H1 (cell line): ENCODE results near the gene LIPE. TPM values are rescaled to one million over a fixed set of nuclear protein-coding genes. Genes with fewer than 3 reads are reported as not detected.

ENCODE experiments used
- CTCF ChIA-PET: fragments of 300-600 bp; sonication (Branson Sonifier 250); formaldehyde crosslinking; loops from one replicate; lab custom pipeline; 2021; ENCODE audit not compliant: partially characterized antibody; lab: Charles Lee
- POLR2A ChIA-PET: fragments of 300-600 bp; sonication (Branson Sonifier 250); formaldehyde crosslinking; loops from one replicate; lab custom pipeline; 2021; ENCODE audit warnings: inconsistent platforms; ENCODE audit not compliant: partially characterized antibody; lab: Charles Lee
- DNase-seq, 2 experiments: peaks; one replicate each; pipeline versions ENCODE4 v3.0.0 to v3.0.0-alpha.2; 2010 to 2022; ENCODE audit warnings: low spot score in 2 of 2, low read depth in 1 of 2, mixed read lengths in 1 of 2
- FAIRE-seq: peaks from 2 replicates; lab custom pipeline; 2011; peaks lifted over from hg19 to GRCh38; lab: Jason Lieb, UNC
- H2AFZ ChIP-seq: 2 replicates; pipeline ENCODE4 v1.8.1; 2012; ENCODE audit warnings: low read length, inconsistent platforms
- H2AK5ac ChIP-seq: 2 replicates; pipeline ENCODE4 v1.6.1; 2013; ENCODE audit warnings: low read depth, low read length
- H2BK120ac ChIP-seq: replicated peaks from 2 replicates; pipeline ENCODE3; 2013; ENCODE audit warnings: low read depth, low read length, inconsistent platforms
- H2BK12ac ChIP-seq: 2 replicates; pipeline ENCODE4 v1.6.1; 2013; ENCODE audit warnings: low read depth, low read length
- H2BK15ac ChIP-seq: 2 replicates; pipeline ENCODE4 v1.6.1; 2013; ENCODE audit warnings: low read length
- H2BK20ac ChIP-seq: 2 replicates; pipeline ENCODE4 v1.6.1; 2013; ENCODE audit warnings: low read length
- H2BK5ac ChIP-seq: 2 replicates; pipeline ENCODE4 v1.6.1; 2013; ENCODE audit warnings: low read depth, low read length
- H3K14ac ChIP-seq: 2 replicates; pipeline ENCODE4 v1.6.1; 2013; ENCODE audit warnings: inconsistent platforms; ENCODE audit not compliant: insufficient read length
- H3K18ac ChIP-seq: 2 replicates; pipeline ENCODE4 v1.6.1; 2013; ENCODE audit warnings: low read length; ENCODE audit errors: extremely low read depth
- H3K23ac ChIP-seq: 2 replicates; pipeline ENCODE4 v1.6.1; 2013; ENCODE audit warnings: inconsistent platforms; ENCODE audit not compliant: insufficient read length
- H3K23me2 ChIP-seq: 2 replicates; pipeline ENCODE4 v1.6.1; 2013; ENCODE audit warnings: low read depth, low read length
- H3K27ac ChIP-seq: 2 replicates; pipeline ENCODE4 v1.6.1; 2011; ENCODE audit warnings: low read depth, low read length, inconsistent platforms
- H3K27me3 ChIP-seq, 4 experiments: replicated peaks in 1 of 4; 1 replicate in 1 of 4; 2 replicates in 3 of 4; pipeline versions ENCODE4 v1.6.1 to v1.8.1; 2011 to 2013; ENCODE audit warnings: low read length in 3 of 4, mild to moderate bottlenecking in 3 of 4, inconsistent platforms in 2 of 4, mixed read lengths in 2 of 4, moderate library complexity in 1 of 4; ENCODE audit not compliant: control insufficient read depth in 3 of 4, insufficient read depth in 3 of 4; ENCODE audit errors: extremely low read depth in 1 of 4
- H3K36me3 ChIP-seq, 4 experiments: 2 replicates each; pipeline versions ENCODE4 v1.6.1 to v1.8.1; 2011 to 2013; ENCODE audit warnings: mild to moderate bottlenecking in 4 of 4, low read length in 3 of 4, moderate library complexity in 2 of 4, control low read depth in 1 of 4, inconsistent platforms in 1 of 4; ENCODE audit not compliant: insufficient read depth in 4 of 4, control insufficient read depth in 2 of 4
- H3K4ac ChIP-seq: replicated peaks from 2 replicates; pipeline ENCODE3; 2013; ENCODE audit warnings: low read length, low read depth, mixed read lengths, inconsistent platforms; ENCODE audit not compliant: insufficient read length
- H3K4me1 ChIP-seq, 4 experiments: replicated peaks in 1 of 4; 1 replicate in 1 of 4; 2 replicates in 3 of 4; pipeline versions ENCODE4 v1.6.1 to v1.8.1; 2011 to 2013; ENCODE audit warnings: low read length in 3 of 4, inconsistent platforms in 2 of 4, mixed read lengths in 1 of 4; ENCODE audit not compliant: insufficient read depth in 4 of 4, control insufficient read depth in 3 of 4
- H3K4me2 ChIP-seq, 2 experiments: 2 replicates each; pipeline versions ENCODE4 v1.6.1 to v1.8.1; 2011 to 2013; ENCODE audit warnings: low read depth in 2 of 2, low read length in 2 of 2, control low read depth in 1 of 2, inconsistent platforms in 1 of 2, mild to moderate bottlenecking in 1 of 2; ENCODE audit not compliant: insufficient read depth in 1 of 2
- H3K4me3 ChIP-seq, 4 experiments: fragments of 200-600, 300-600 bp in 1 of 4; sonication (generic), shearing (Covaris generic), sonication (Bioruptor Twin) in 1 of 4; 2 replicates each; pipeline versions ENCODE4 v1.5.1 to v1.8.1; 2011 to 2016; ENCODE audit warnings: low read length in 4 of 4, low read depth in 3 of 4, control low read depth in 2 of 4, inconsistent platforms in 2 of 4, mild to moderate bottlenecking in 2 of 4, mixed read lengths in 1 of 4, moderate library complexity in 1 of 4; ENCODE audit not compliant: insufficient read depth in 2 of 4; ENCODE audit errors: extremely low read depth in 1 of 4
- H3K56ac ChIP-seq: replicated peaks from 2 replicates; pipeline ENCODE3; 2013; ENCODE audit warnings: low read depth, mild to moderate bottlenecking, mixed read lengths, low read length, inconsistent platforms; ENCODE audit not compliant: insufficient read length
- H3K79me1 ChIP-seq: 2 replicates; pipeline ENCODE4 v1.6.1; 2013; ENCODE audit warnings: low read depth, low read length, control low read depth
- H3K79me2 ChIP-seq, 2 experiments: 2 replicates each; pipeline versions ENCODE4 v1.6.1 to v1.8.1; 2012 to 2013; ENCODE audit warnings: low read length in 2 of 2, mild to moderate bottlenecking in 2 of 2, inconsistent platforms in 1 of 2; ENCODE audit not compliant: insufficient read depth in 2 of 2, control insufficient read depth in 1 of 2
- H3K9ac ChIP-seq, 4 experiments: replicated peaks in 1 of 4; 1 replicate in 1 of 4; 2 replicates in 3 of 4; pipeline versions ENCODE4 v1.6.1 to v1.8.1; 2011 to 2013; ENCODE audit warnings: low read depth in 3 of 4, low read length in 3 of 4, control low read depth in 2 of 4, mild to moderate bottlenecking in 2 of 4, moderate library complexity in 2 of 4, inconsistent platforms in 1 of 4; ENCODE audit errors: extremely low read depth in 1 of 4
- H3K9me3 ChIP-seq, 2 experiments: 2 replicates each; pipeline versions ENCODE4 v1.6.1 to v1.8.1; 2012 to 2013; ENCODE audit warnings: mild to moderate bottlenecking in 2 of 2, moderate library complexity in 2 of 2, control low read depth in 1 of 2, inconsistent platforms in 1 of 2, low read depth in 1 of 2, low read length in 1 of 2, mixed read lengths in 1 of 2; ENCODE audit not compliant: insufficient read depth in 2 of 2
- H4K20me1 ChIP-seq, 2 experiments: replicated peaks in 1 of 2; 2 replicates each; pipeline versions ENCODE3 to v1.8.1; 2011 to 2013; ENCODE audit warnings: inconsistent platforms in 2 of 2, low read length in 2 of 2, mild to moderate bottlenecking in 1 of 2; ENCODE audit not compliant: insufficient read depth in 2 of 2, control insufficient read depth in 1 of 2
- H4K5ac ChIP-seq: 2 replicates; pipeline ENCODE4 v1.6.1; 2013; ENCODE audit warnings: low read length, low read depth, mixed read lengths, inconsistent platforms; ENCODE audit not compliant: insufficient read length
- H4K8ac ChIP-seq: 2 replicates; pipeline ENCODE4 v1.8.0; 2013; ENCODE audit warnings: mild to moderate bottlenecking, moderate library complexity, low read length, inconsistent platforms; ENCODE audit not compliant: insufficient read depth; ENCODE audit errors: extremely low read depth
- H4K91ac ChIP-seq: replicated peaks from 2 replicates; pipeline ENCODE3; 2013; ENCODE audit warnings: low read length, mixed read lengths, inconsistent platforms; ENCODE audit not compliant: insufficient read length
- BACH1 ChIP-seq: IDR thresholded peaks from 2 replicates; pipeline ENCODE4 v1.6.1; 2012; ENCODE audit warnings: low read length, improper control_type of control experiment
- BCL11A ChIP-seq, 2 experiments: IDR thresholded peaks; one replicate each; pipeline ENCODE4 v1.6.1; 2011; ENCODE audit warnings: low read depth in 2 of 2, low read length in 2 of 2, mild to moderate bottlenecking in 2 of 2
- CHD1 ChIP-seq: IDR thresholded peaks from 2 replicates; pipeline ENCODE4 v1.6.1; 2012; ENCODE audit warnings: low read depth, low read length, improper control_type of control experiment
- EGR1 ChIP-seq: IDR thresholded peaks from 2 replicates; pipeline ENCODE4 v1.6.1; 2011; ENCODE audit warnings: low read depth, low read length, borderline replicate concordance
- POLR2A ChIP-seq, 2 experiments: IDR thresholded peaks; 1 replicate in 1 of 2; 2 replicates in 1 of 2; pipeline ENCODE4 v1.6.1; 2011; ENCODE audit warnings: low read depth in 2 of 2, low read length in 2 of 2, mild to moderate bottlenecking in 2 of 2; ENCODE audit errors: control extremely low read depth in 1 of 2
- RXRA ChIP-seq: IDR thresholded peaks from 2 replicates; pipeline ENCODE4 v1.6.1; 2011; ENCODE audit warnings: low read depth, mild to moderate bottlenecking, low read length, moderate library complexity; ENCODE audit not compliant: insufficient read depth
- SAP30 ChIP-seq: fragments of 300-600 bp; sonication (generic); IDR thresholded peaks from 2 replicates; pipeline ENCODE4 v1.7.1; 2012; ENCODE audit warnings: low read length, moderate library complexity, mild to moderate bottlenecking, inconsistent platforms; ENCODE audit not compliant: insufficient read depth, insufficient replicate concordance
- SIRT6 ChIP-seq: IDR thresholded peaks from one replicate; pipeline ENCODE4 v1.7.1; 2012; ENCODE audit warnings: low read length, inconsistent platforms
- SP4 ChIP-seq: IDR thresholded peaks from 2 replicates; pipeline ENCODE4 v1.6.1; 2012; ENCODE audit warnings: low read length, inconsistent platforms
- SUZ12 ChIP-seq: fragments of 200-600 bp; sonication (generic); IDR thresholded peaks from 2 replicates; pipeline ENCODE4 v1.6.1; 2012; ENCODE audit warnings: mild to moderate bottlenecking, inconsistent platforms, low read length, moderate library complexity, mixed read lengths
- TAF7 ChIP-seq: optimal IDR thresholded peaks from 2 replicates; pipeline ENCODE3; 2011; ENCODE audit warnings: low read depth, mild to moderate bottlenecking, inconsistent platforms, low read length, moderate library complexity, borderline replicate concordance
- WGBS, 2 experiments: shearing (Covaris generic) in 1 of 2; methylation state at CpG; one replicate each; pipeline versions ENCODE4 v1.1.6 to v1.1.7; 2013 to 2015; ENCODE audit warnings: low lambda C conversion rate in 2 of 2, mixed read lengths in 2 of 2, inconsistent platforms in 1 of 2, low coverage in 1 of 2, missing lambda C conversion rate in 1 of 2; ENCODE audit not compliant: insufficient replicate concordance in 2 of 2, insufficient coverage in 1 of 2, insufficient read length in 1 of 2; ENCODE audit errors: extremely low coverage in 1 of 2, missing lambda C conversion rate in 1 of 2; 5-methylcytosine and 5-hydroxymethylcytosine counted together
- polyA plus RNA-seq, 7 experiments: library from polyadenylated mRNA; depleted of rRNA in 3 of 7; stranded (reverse) in 5 of 7; unstranded in 2 of 7; fragments of >200 nt in 5 of 7; fragments of 200-250 nt in 2 of 7; gene quantifications; 1 replicate in 5 of 7; 2 replicates in 1 of 7; 4 replicates in 1 of 7; pipeline versions ENCODE4 v1.2.1 to v1.2.3, GENCODE V29; 2011 to 2013; ENCODE audit warnings: missing spikeins in 2 of 7, mixed read lengths in 2 of 7
- total RNA-seq: library from RNA; stranded (reverse); fragmentation: NEBNext Ultra II Directional; extraction: Animal tissue kit (Norgen Biotek cat#: 25700); gene quantifications from 2 replicates; pipeline ENCODE4 v1.2.1, GENCODE V29; 2021
- TF ChIP-seq, protein P1 (sequence below): IDR thresholded peaks from 2 replicates; pipeline ENCODE4 v1.6.1; 2011; ENCODE audit warnings: low read depth, mild to moderate bottlenecking, low read length; ENCODE audit not compliant: insufficient read depth

LIPE gene
- total and polyA plus RNA-seq, 2 of the 8 experiments (the other 6 are each of a cell fraction or from before 2014, with no cell fraction given): 8.7 to 15.9 TPM

DNA sequence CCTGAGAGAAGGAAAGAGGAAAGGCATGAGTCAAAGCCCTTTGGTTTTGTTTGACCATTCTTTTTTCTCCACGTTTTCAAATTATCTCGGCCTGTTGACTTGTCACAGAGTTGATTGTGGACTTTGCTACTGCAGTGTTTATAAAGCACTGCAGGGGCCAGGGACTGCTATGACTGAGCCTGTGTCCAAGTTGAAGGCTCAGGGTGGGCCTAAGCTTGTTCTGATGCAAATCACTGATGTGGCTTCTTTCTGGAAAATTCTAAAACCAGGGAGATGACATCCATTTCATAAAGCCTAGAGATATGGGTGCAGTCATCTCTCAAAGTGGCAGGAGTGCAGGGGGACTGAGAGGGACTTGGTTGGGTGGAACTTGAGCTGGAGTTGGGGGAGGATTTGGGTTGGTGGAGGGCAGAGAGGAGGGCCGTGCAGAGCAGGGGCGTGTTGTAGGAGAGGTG, 16.8 kb upstream of the LIPE start:
- Histone ChIP-seq H3K9ac (no peak overlapping the region), H2BK20ac (no peak overlapping the region), H2BK12ac (no peak overlapping the region), H3K9me3 (no peaks in the 10 kb centered on the region), H2AK5ac (no peak overlapping the region), H3K79me2 (no peaks in the 10 kb centered on the region), H3K4me2 (no peak overlapping the region), H3K4me1 (peaks cover 0 to 7% (median 0%) of the 10 kb centered on the region in 4 experiments; a peak in 2 of 7 replicates), H3K27me3 (no peaks in the 10 kb centered on the region; a peak in 2 of 7 replicates), H3K4me3 (no peak overlapping the region), H4K8ac (no peak overlapping the region), H3K4ac (no peak overlapping the region), H3K36me3 (no peaks in the 10 kb centered on the region), H4K5ac (no peak overlapping the region), H3K56ac (no peak overlapping the region), H3K14ac (no peak overlapping the region), H4K20me1 (no peaks in the 10 kb centered on the region), H3K27ac (no peak overlapping the region), H2BK5ac (no peak overlapping the region), H3K18ac (no peak overlapping the region), H3K79me1 (no peaks in the 10 kb centered on the region), H3K23me2 (no peaks in the 10 kb centered on the region; the same call in 1 of the 2 replicates), H2AFZ (no peak overlapping the region), H2BK15ac (no peak overlapping the region), H2BK120ac (no peak overlapping the region), H3K23ac (no peak overlapping the region), H4K91ac (no peak overlapping the region)
- no peak for FAIRE-seq
- POLR2A ChIA-PET: interaction anchor here (0.9 kb wide), 1 partner anchor 42 kb away, joined by 3 read pairs; no protein-coding TSS in a partner anchor
- 91% methylated on average over 4 of the region's 4 CpGs; no CpG with 5 or more reads in 1 of the 2 experiments for WGBS, 2 experiments
- CTCF ChIA-PET: interaction anchor here (1.0 to 5.9 kb wide), 5 partner anchors 9 to 118 kb away, joined by 3 to 72 read pairs (median 4); partner anchors contain the start of genes CEACAM1 and LIPE
- no peak for DNase-seq
- TF ChIP-seq BACH1 (no peak), SAP30 (no peak), POLR2A (IDR thresholded peaks at IDR 0.05; ENCODE audit: control extremely low read depth in 1 of 2, low read depth in 2 of 2, low read length in 2 of 2) (no peak), TAF7 (no peak), RXRA (no peak), BCL11A (IDR thresholded peaks at IDR 0.05; ENCODE audit: low read depth in 2 of 2, low read length in 2 of 2) (no peak), SP4 (no peak), SIRT6 (no peak), EGR1 (no peak), CHD1 (no peak), SUZ12 (no peak)
- TF ChIP-seq, protein P1, sequence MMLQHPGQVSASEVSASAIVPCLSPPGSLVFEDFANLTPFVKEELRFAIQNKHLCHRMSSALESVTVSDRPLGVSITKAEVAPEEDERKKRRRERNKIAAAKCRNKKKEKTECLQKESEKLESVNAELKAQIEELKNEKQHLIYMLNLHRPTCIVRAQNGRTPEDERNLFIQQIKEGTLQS: no peak
